Liver (tissue), 9 donors: ENCODE measurements around the gene TXNDC8. TPM values are rescaled to one million over a fixed set of nuclear protein-coding genes. Genes with fewer than 3 reads are reported as not detected.

Experiments
- DNase-seq: peaks from one replicate; pipeline ENCODE4 v3.0.0-alpha.2; 2017; ENCODE audit warnings: low spot score
- H3K27ac ChIP-seq, 2 donors: one replicate each; pipeline ENCODE4 v1.7.0; 2013; ENCODE audit warnings: inconsistent platforms in 2 of 2, low read length in 2 of 2, control low read depth in 1 of 2, low read depth in 1 of 2, mild to moderate bottlenecking in 1 of 2
- H3K27me3 ChIP-seq, 4 donors: one replicate each; pipeline versions ENCODE4 v1.6.1 to v1.7.0; 2013; ENCODE audit warnings: low read length in 3 of 4, inconsistent platforms in 1 of 4, mild to moderate bottlenecking in 1 of 4, moderate library complexity in 1 of 4; ENCODE audit not compliant: control insufficient read depth in 4 of 4, insufficient read depth in 4 of 4
- H3K36me3 ChIP-seq, 4 donors: one replicate each; pipeline versions ENCODE4 v1.6.1 to v1.7.0; 2013; ENCODE audit warnings: low read length in 3 of 4, mild to moderate bottlenecking in 3 of 4, low read depth in 1 of 4, moderate library complexity in 1 of 4; ENCODE audit not compliant: control insufficient read depth in 4 of 4, insufficient read depth in 3 of 4
- H3K4me1 ChIP-seq, 4 donors: one replicate each; pipeline versions ENCODE4 v1.6.1 to v1.7.0; 2013; ENCODE audit warnings: low read length in 3 of 4, mild to moderate bottlenecking in 3 of 4, moderate library complexity in 1 of 4; ENCODE audit not compliant: control insufficient read depth in 4 of 4, insufficient read depth in 4 of 4
- H3K4me3 ChIP-seq, 3 donors: one replicate each; pipeline versions ENCODE4 v1.6.1 to v1.7.0; 2013; ENCODE audit warnings: low read length in 3 of 3, control low read depth in 1 of 3, low read depth in 1 of 3, mild to moderate bottlenecking in 1 of 3
- H3K9ac ChIP-seq, 2 donors: one replicate each; pipeline ENCODE4 v1.7.0; 2013; ENCODE audit warnings: low read length in 2 of 2, mild to moderate bottlenecking in 2 of 2, moderate library complexity in 2 of 2, control low read depth in 1 of 2, low read depth in 1 of 2
- H3K9me3 ChIP-seq, 4 donors: one replicate each; pipeline versions ENCODE4 v1.6.1 to v1.7.0; 2013; ENCODE audit warnings: low read length in 3 of 4; ENCODE audit not compliant: control insufficient read depth in 4 of 4
- ATF3 ChIP-seq: IDR thresholded peaks from 2 replicates; pipeline ENCODE4 v1.6.1; 2016; ENCODE audit warnings: antibody characterized with exemption
- CTCF ChIP-seq: fragments of 150-350 bp; IDR thresholded peaks from 2 replicates; pipeline ENCODE4 v1.5.1; 2017; ENCODE audit warnings: improper control_type of control experiment, low read depth, low read length; ENCODE audit not compliant: missing input control
- FOXA1 ChIP-seq: IDR thresholded peaks from 2 replicates; pipeline ENCODE4 v1.6.1; 2016; ENCODE audit warnings: antibody characterized with exemption
- FOXA2 ChIP-seq: IDR thresholded peaks from 2 replicates; pipeline ENCODE4 v1.6.1; 2016; ENCODE audit warnings: antibody characterized with exemption
- GABPA ChIP-seq, 2 donors: IDR thresholded peaks in 1 of 2; conservative IDR thresholded peaks in 1 of 2; 2 replicates each; pipeline ENCODE4 v1.6.1; 2016; ENCODE audit warnings: antibody characterized with exemption in 2 of 2, mild to moderate bottlenecking in 1 of 2, moderate library complexity in 1 of 2
- HNF4G ChIP-seq: IDR thresholded peaks from 2 replicates; pipeline ENCODE4 v1.6.1; 2016; ENCODE audit warnings: antibody characterized with exemption
- MAX ChIP-seq: IDR thresholded peaks from 2 replicates; pipeline ENCODE4 v1.6.1; 2016; ENCODE audit warnings: antibody characterized with exemption
- NR2F2 ChIP-seq: IDR thresholded peaks from 2 replicates; pipeline ENCODE4 v1.6.1; 2016; ENCODE audit warnings: antibody characterized with exemption
- RAD21 ChIP-seq, 2 donors: IDR thresholded peaks; 2 replicates each; pipeline ENCODE4 v1.6.1; 2016; ENCODE audit warnings: antibody characterized with exemption in 2 of 2, mild to moderate bottlenecking in 2 of 2
- REST ChIP-seq: IDR thresholded peaks from 2 replicates; pipeline ENCODE4 v1.6.1; 2016; ENCODE audit warnings: antibody characterized with exemption, mild to moderate bottlenecking
- RXRA ChIP-seq, 2 donors: IDR thresholded peaks; 2 replicates each; pipeline ENCODE4 v1.6.1; 2017 to 2018; ENCODE audit warnings: antibody characterized with exemption in 2 of 2, mild to moderate bottlenecking in 1 of 2
- SP1 ChIP-seq: IDR thresholded peaks from 2 replicates; pipeline ENCODE4 v1.6.1; 2018; ENCODE audit warnings: antibody characterized with exemption, mild to moderate bottlenecking
- YY1 ChIP-seq: IDR thresholded peaks from 2 replicates; pipeline ENCODE4 v1.6.1; 2016; ENCODE audit warnings: antibody characterized with exemption, mild to moderate bottlenecking
- ZBTB33 ChIP-seq: IDR thresholded peaks from 2 replicates; pipeline ENCODE4 v1.6.1; 2016; ENCODE audit warnings: antibody characterized with exemption
- WGBS: extraction: QIAGEN DNeasy Blood & Tissue Kit; methylation state at CpG from one replicate; pipeline ENCODE4 v1.1.7; 2013; 5-methylcytosine and 5-hydroxymethylcytosine counted together
- polyA plus RNA-seq, 2 donors: library from polyadenylated mRNA; stranded (reverse) in 1 of 2; unstranded in 1 of 2; fragments of 200-250 nt in 1 of 2; fragments of >200 nt in 1 of 2; fragmentation: Nextera tagmentation in 1 of 2; extraction: Ambion mirVana in 1 of 2; gene quantifications; one replicate each; pipeline versions ENCODE4 v1.2.1 to v1.2.3, GENCODE V29; 2013 to 2015
- total RNA-seq, 2 donors: library from RNA; depleted of rRNA; stranded (reverse); fragments of >200 nt; gene quantifications; one replicate each; pipeline ENCODE4 v1.2.3, GENCODE V29; 2014
- donor health status: healthy.
- donor health status: healthy.
- donor health status: healthy.
- donor health status: healthy.
- donor health status: healthy.

Gene TXNDC8
- total and polyA plus RNA-seq, 4 donors: not detected

GRCh38 chr9:110344821-110345220 lies 7.2 kb upstream of the TXNDC8 start:
- TF ChIP-seq ATF3: no peak
- H3K9ac ChIP-seq: no peak overlapping the region
- no peaks in the 10 kb centered on the region for H3K27me3 ChIP-seq
- no peak overlapping the region for H3K27ac ChIP-seq
- H3K4me3 ChIP-seq: no peak overlapping the region
- DNase-seq: no peak
- H3K4me1 ChIP-seq: no peaks in the 10 kb centered on the region
- WGBS: 92% methylated on average over 6 of the region's 6 CpGs
- H3K36me3 ChIP-seq: no peaks in the 10 kb centered on the region
- H3K9me3 ChIP-seq: no peaks in the 10 kb centered on the region

GRCh38 chr9:110343551-110343950 lies 5.9 kb upstream of the TXNDC8 start:
- TF ChIP-seq RXRA (IDR thresholded peaks at IDR 0.05): no peak
- TF ChIP-seq REST: no peak
- no peak for TF ChIP-seq FOXA2
- TF ChIP-seq NR2F2: no peak
- no peak for TF ChIP-seq SP1
- TF ChIP-seq YY1: no peak
- TF ChIP-seq ZBTB33: no peak
- no peak for TF ChIP-seq GABPA (IDR thresholded peaks at IDR 0.05 in 1 of 2, conservative IDR thresholded peaks at IDR 0.05 in 1 of 2)
- no peak for TF ChIP-seq ATF3
- TF ChIP-seq FOXA1: no peak
- TF ChIP-seq HNF4G: no peak
- no peak for TF ChIP-seq MAX
- TF ChIP-seq RAD21 (IDR thresholded peaks at IDR 0.05): no peak
- no peak for TF ChIP-seq CTCF
- WGBS: 89% methylated on average over 5 of the region's 5 CpGs
- no peak overlapping the region for H3K4me3 ChIP-seq
- H3K27ac ChIP-seq: no peak overlapping the region
- DNase-seq: no peak
- no peaks in the 10 kb centered on the region for H3K36me3 ChIP-seq
- no peak overlapping the region for H3K9ac ChIP-seq
- H3K4me1 ChIP-seq: no peaks in the 10 kb centered on the region
- no peaks in the 10 kb centered on the region for H3K27me3 ChIP-seq
- H3K9me3 ChIP-seq: no peaks in the 10 kb centered on the region
